Smooth muscle cell (in vitro differentiated cells): ENCODE measurements around the gene CD59. TPM values are rescaled to one million over a fixed set of nuclear protein-coding genes. Genes with fewer than 3 reads are reported as not detected.

Experiments
- DNase-seq: peaks from one replicate; lab custom pipeline; 2025; ENCODE audit not compliant: unreplicated experiment; lab: John Stamatoyannopoulos, UW
- H2AFZ ChIP-seq: fragments of 200-600 bp; sonication (generic); 2 replicates; pipeline ENCODE4 v1.6.0; 2016; ENCODE audit warnings: antibody characterized with exemption, low read depth, mild to moderate bottlenecking
- H3F3A ChIP-seq: fragments of 200-600 bp; sonication (generic); 2 replicates; pipeline ENCODE4 v1.6.0; 2017; ENCODE audit warnings: antibody characterized with exemption, low read depth
- H3K27ac ChIP-seq: fragments of 200-600 bp; sonication (generic); 2 replicates; pipeline ENCODE4 v1.5.1; 2016; ENCODE audit warnings: low read depth, mild to moderate bottlenecking
- H3K27me3 ChIP-seq: fragments of 200-600 bp; sonication (generic); 2 replicates; pipeline ENCODE4 v1.6.1; 2016; ENCODE audit warnings: low read depth, mild to moderate bottlenecking
- H3K36me3 ChIP-seq: fragments of 200-600 bp; sonication (generic); 2 replicates; pipeline ENCODE4 v1.5.1; 2016; ENCODE audit warnings: low read depth
- H3K4me1 ChIP-seq: fragments of 200-600 bp; sonication (generic); 2 replicates; pipeline ENCODE4 v1.5.1; 2016; ENCODE audit warnings: low read depth
- H3K4me2 ChIP-seq: fragments of 200-600 bp; sonication (generic); 2 replicates; pipeline ENCODE4 v1.6.0; 2016; ENCODE audit warnings: mild to moderate bottlenecking
- H3K4me3 ChIP-seq: fragments of 200-600 bp; sonication (generic); 2 replicates; pipeline ENCODE4 v1.5.1; 2016; ENCODE audit warnings: mild to moderate bottlenecking
- H3K79me2 ChIP-seq: fragments of 200-600 bp; sonication (generic); 2 replicates; pipeline ENCODE4 v1.6.0; 2016; ENCODE audit warnings: low read depth, mild to moderate bottlenecking
- H3K9ac ChIP-seq: fragments of 200-600 bp; sonication (generic); 2 replicates; pipeline ENCODE4 v1.6.0; 2016; ENCODE audit warnings: low read depth
- H3K9me3 ChIP-seq: fragments of 200-600 bp; sonication (generic); replicated peaks from 2 replicates; pipeline ENCODE4 v1.5.1; 2016; ENCODE audit warnings: low read depth
- H4K20me1 ChIP-seq: fragments of 200-600 bp; sonication (generic); 2 replicates; pipeline ENCODE4 v1.6.0; 2016; ENCODE audit warnings: low read depth
- WGBS: methylation state at CpG from one replicate; pipeline ENCODE4 v1.1.7; 2016; ENCODE audit warnings: low lambda C conversion rate; 5-methylcytosine and 5-hydroxymethylcytosine counted together
- polyA plus RNA-seq: library from polyadenylated mRNA; unstranded; fragments of >200 nt; fragmentation: Nextera tagmentation; extraction: Ambion mirVana; gene quantifications from 2 replicates; pipeline ENCODE4 v1.2.1, GENCODE V29; 2016
- total RNA-seq: library from RNA; depleted of rRNA; stranded (reverse); fragments of >200 nt; gene quantifications from 2 replicates; pipeline ENCODE4 v1.2.3, GENCODE V29; 2014
- TF ChIP-seq, protein P1 (sequence below): fragments of 200-600 bp; sonication (generic); IDR thresholded peaks from 2 replicates; pipeline ENCODE4 v1.5.1; 2017; ENCODE audit warnings: borderline replicate concordance, mild to moderate bottlenecking, antibody characterized with exemption; ENCODE audit not compliant: insufficient read depth, poor library complexity, severe bottlenecking

Gene CD59
- total and polyA plus RNA-seq, 2 experiments from 2014 or later = 291 to 563 TPM

DNA sequence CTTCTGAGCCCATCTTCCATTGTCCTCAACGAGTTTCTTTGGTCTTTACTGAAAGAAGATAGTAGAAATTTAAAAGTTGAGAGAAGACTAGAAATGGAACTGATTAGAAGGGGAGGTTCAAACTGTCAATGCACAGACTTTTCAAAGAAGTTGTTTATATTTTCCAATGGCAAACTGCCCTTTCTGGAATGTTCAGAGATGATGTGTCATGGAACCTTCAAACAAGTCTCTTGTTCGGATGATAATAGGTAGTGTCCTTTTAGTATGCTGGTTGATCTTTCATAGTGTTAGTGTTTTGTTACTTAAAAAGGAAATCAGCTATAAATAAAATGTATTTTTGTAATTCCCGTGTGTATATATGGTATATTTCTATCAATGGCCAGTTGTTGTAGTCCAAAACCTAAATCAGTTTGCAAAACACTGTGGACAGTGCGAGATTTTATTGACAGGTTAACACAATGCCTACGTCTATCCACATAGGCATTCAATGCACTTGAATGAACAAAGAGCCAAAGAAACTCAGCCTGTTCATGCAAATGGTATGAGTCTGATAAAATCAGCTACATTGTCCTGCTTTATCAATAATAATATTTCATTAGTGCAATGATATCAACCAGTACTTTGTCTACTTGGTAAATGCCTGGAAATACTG lies 66.5 kb downstream of the CD59 start:
- no peaks in the 10 kb centered on the region for H3K27me3 ChIP-seq
- no peak overlapping the region for H3K4me3 ChIP-seq
- no peaks in the 10 kb centered on the region for H3K4me1 ChIP-seq
- WGBS = 80% methylated on average over 5 of the region's 5 CpGs
- peak overlapping the region; percentile 31 for H3K4me2 ChIP-seq
- H3F3A ChIP-seq = no peaks in the 10 kb centered on the region
- no peak overlapping the region for H3K9ac ChIP-seq
- H3K36me3 ChIP-seq = no peaks in the 10 kb centered on the region
- no peaks in the 10 kb centered on the region for H3K9me3 ChIP-seq
- TF ChIP-seq, protein P1, sequence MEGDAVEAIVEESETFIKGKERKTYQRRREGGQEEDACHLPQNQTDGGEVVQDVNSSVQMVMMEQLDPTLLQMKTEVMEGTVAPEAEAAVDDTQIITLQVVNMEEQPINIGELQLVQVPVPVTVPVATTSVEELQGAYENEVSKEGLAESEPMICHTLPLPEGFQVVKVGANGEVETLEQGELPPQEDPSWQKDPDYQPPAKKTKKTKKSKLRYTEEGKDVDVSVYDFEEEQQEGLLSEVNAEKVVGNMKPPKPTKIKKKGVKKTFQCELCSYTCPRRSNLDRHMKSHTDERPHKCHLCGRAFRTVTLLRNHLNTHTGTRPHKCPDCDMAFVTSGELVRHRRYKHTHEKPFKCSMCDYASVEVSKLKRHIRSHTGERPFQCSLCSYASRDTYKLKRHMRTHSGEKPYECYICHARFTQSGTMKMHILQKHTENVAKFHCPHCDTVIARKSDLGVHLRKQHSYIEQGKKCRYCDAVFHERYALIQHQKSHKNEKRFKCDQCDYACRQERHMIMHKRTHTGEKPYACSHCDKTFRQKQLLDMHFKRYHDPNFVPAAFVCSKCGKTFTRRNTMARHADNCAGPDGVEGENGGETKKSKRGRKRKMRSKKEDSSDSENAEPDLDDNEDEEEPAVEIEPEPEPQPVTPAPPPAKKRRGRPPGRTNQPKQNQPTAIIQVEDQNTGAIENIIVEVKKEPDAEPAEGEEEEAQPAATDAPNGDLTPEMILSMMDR = no peak
- H4K20me1 ChIP-seq = no peaks in the 10 kb centered on the region
- no peak overlapping the region for H2AFZ ChIP-seq
- peak overlapping the region; percentile 65 for H3K27ac ChIP-seq
- no peaks in the 10 kb centered on the region for H3K79me2 ChIP-seq
- DNase-seq = no peak

GRCh38 chr11:33668951-33669596 lies 67.1 kb downstream of the CD59 start:
- H3K4me3 ChIP-seq = no peak overlapping the region
- WGBS = 99% methylated on average over 6 of the region's 6 CpGs
- no peaks in the 10 kb centered on the region for H3K27me3 ChIP-seq
- no peaks in the 10 kb centered on the region for H3K4me1 ChIP-seq
- no peaks in the 10 kb centered on the region for H4K20me1 ChIP-seq
- no peak for DNase-seq
- no peaks in the 10 kb centered on the region for H3K79me2 ChIP-seq
- H3K9me3 ChIP-seq = no peaks in the 10 kb centered on the region
- H3F3A ChIP-seq = no peaks in the 10 kb centered on the region
- no peak overlapping the region for H3K9ac ChIP-seq
- H3K4me2 ChIP-seq = no peak overlapping the region
- H3K36me3 ChIP-seq = no peaks in the 10 kb centered on the region
- TF ChIP-seq, protein P1 = no peak
- H3K27ac ChIP-seq = no peak overlapping the region
- no peak overlapping the region for H2AFZ ChIP-seq

DNA sequence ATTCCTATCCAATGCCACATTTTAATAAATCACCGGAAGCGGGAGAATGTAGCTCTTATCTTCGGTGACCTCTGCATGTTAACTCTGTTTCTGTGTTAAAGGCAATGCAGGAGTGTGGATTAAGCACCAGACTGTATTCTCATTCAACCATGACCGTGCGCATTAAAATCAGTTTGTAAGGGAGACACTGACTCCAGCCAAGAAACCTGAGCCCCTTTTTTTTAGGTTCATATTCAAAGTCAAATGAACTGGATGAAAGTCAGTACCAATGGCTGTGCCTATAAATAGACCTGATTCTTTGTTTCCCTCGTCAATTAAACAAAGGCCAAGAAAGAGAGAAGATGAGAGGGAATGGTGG lies 67.8 kb downstream of the CD59 start:
- Histone ChIP-seq H3F3A (no peaks in the 10 kb centered on the region), H3K27ac (no peak overlapping the region), H4K20me1 (no peaks in the 10 kb centered on the region), H2AFZ (no peak overlapping the region), H3K9ac (no peak overlapping the region), H3K4me2 (no peak overlapping the region), H3K79me2 (no peaks in the 10 kb centered on the region), H3K27me3 (no peaks in the 10 kb centered on the region), H3K4me1 (no peaks in the 10 kb centered on the region), H3K36me3 (no peaks in the 10 kb centered on the region), H3K4me3 (no peak overlapping the region), H3K9me3 (no peaks in the 10 kb centered on the region)
- no peak for DNase-seq
- 85% methylated on average over 6 of the region's 6 CpGs for WGBS
- TF ChIP-seq, protein P1 = no peak
